Measurements from ENCODE around the gene CEP104. TPM values are rescaled to one million over a fixed set of nuclear protein-coding genes. Genes with fewer than 3 reads are reported as not detected.

Gene CEP104
- total RNA-seq, 1 experiment from 2014 or later: 34.5 TPM

- Histone ChIP-seq H2BK120ac (ENCODE audit: low read depth, low read length, poor library complexity, severe bottlenecking) (no peak overlapping the region), H2BK15ac (ENCODE audit: low read depth, low read length) (no peak overlapping the region), H4K91ac (ENCODE audit: insufficient read length, low read depth, low read length) (no peak overlapping the region), H3K4me1 (ENCODE audit: insufficient read depth, low read length) (no peaks in the 10 kb centered on the region), H2AK5ac (ENCODE audit: insufficient read length, low read length) (no peak overlapping the region), H3K79me1 (ENCODE audit: insufficient read depth, low read depth, low read length, poor library complexity, severe bottlenecking) (no peaks in the 10 kb centered on the region), H4K20me1 (ENCODE audit: control insufficient read depth, insufficient read depth, insufficient read length) (no peaks in the 10 kb centered on the region), H3K18ac (ENCODE audit: insufficient read length, low read depth, low read length) (no peak overlapping the region), H4K5ac (ENCODE audit: insufficient read length, low read depth, low read length) (no peak overlapping the region), H3K14ac (ENCODE audit: insufficient read depth, low read length) (no peak overlapping the region), H3T11ph (ENCODE audit: low read length) (no peak overlapping the region), H3K9ac (ENCODE audit: extremely low read depth, insufficient read length, low read length) (no peak overlapping the region), H3K23ac (ENCODE audit: insufficient read length, low read depth, low read length) (no peak overlapping the region), H3K4me2 (ENCODE audit: insufficient read depth, insufficient read length, low read length) (no peak overlapping the region), H3K23me2 (ENCODE audit: insufficient read length, low read depth, low read length, poor library complexity, severe bottlenecking) (no peaks in the 10 kb centered on the region), H3K27ac (ENCODE audit: insufficient read length, low read depth, low read length) (no peak overlapping the region), H3K4ac (ENCODE audit: low read depth, low read length) (no peak overlapping the region), H2BK5ac (ENCODE audit: insufficient read length, low read length) (no peak overlapping the region), H3K27me3 (ENCODE audit: insufficient read depth, low read length) (no peaks in the 10 kb centered on the region), H4K8ac (replicated peaks; ENCODE audit: insufficient read length, low read depth, low read length) (no peak overlapping the region), H3K79me2 (ENCODE audit: insufficient read depth, low read length) (no peaks in the 10 kb centered on the region), H2BK12ac (ENCODE audit: insufficient read length, low read depth, low read length) (no peak overlapping the region), H2BK20ac (ENCODE audit: low read depth, low read length, poor library complexity, severe bottlenecking) (no peak overlapping the region), H2AFZ (ENCODE audit: low read length) (no peak overlapping the region), H3K9me3 (ENCODE audit: control insufficient read depth, low read depth, low read length) (no peaks in the 10 kb centered on the region), H3K56ac (ENCODE audit: insufficient read length, low read depth, low read length) (no peak overlapping the region)
- DNase-seq: no peak
- TF ChIP-seq CTCF (conservative IDR thresholded peaks at IDR 0.05): no peak
- no peaks in the 10 kb centered on the region for H3K4me1 Mint-ChIP-seq
- no peaks in the 10 kb centered on the region for H3K27me3 Mint-ChIP-seq (ENCODE audit: low read depth)
- peaks cover 4 to 5% of the 10 kb centered on the region in 2 experiments; a peak in 4 of 5 replicates for H3K9me3 Mint-ChIP-seq
- H3K36me3 Mint-ChIP-seq (ENCODE audit: insufficient read depth in 1 of 3, low read depth in 3 of 3): peaks cover 32 to 73% (median 54%) of the 10 kb centered on the region in 3 experiments
- WGBS (ENCODE audit: extremely low coverage, insufficient read length, low lambda C conversion rate): no CpG with 5 or more reads among the region's 10 CpGs
- H3K27ac Mint-ChIP-seq: no peak overlapping the region
- no peak overlapping the region for H3K4me3 Mint-ChIP-seq
Observed at GRCh38 chr1:3834701-3835100, 22.3 kb downstream of the CEP104 start.

Data from H9 (cell line).